Spleen (tissue), 7 donors: ENCODE results near the gene IL6R.

Experiments used
- CTCF ChIP-seq, 11 experiments: fragments of 200-600 bp in 7 of 11; fragments of 450-650 bp in 4 of 11; sonication (generic) in 4 of 11; IDR thresholded peaks in 8 of 11; conservative IDR thresholded peaks in 3 of 11; 1 replicate in 7 of 11; 2 replicates in 4 of 11; pipeline versions ENCODE4 v1.4.0 to v1.8.0; 2016 to 2021; ENCODE audit warnings: antibody characterized with exemption in 11 of 11, inconsistent platforms in 4 of 11, mild to moderate bottlenecking in 1 of 11
- POLR2A ChIP-seq, 3 donors: fragments of 450-650 bp; IDR thresholded peaks; one replicate each; pipeline ENCODE4 v1.5.1; 2017; ENCODE audit warnings: antibody characterized with exemption in 3 of 3, mild to moderate bottlenecking in 1 of 3
- POLR2AphosphoS5 ChIP-seq, 3 donors: sonication (generic); formaldehyde crosslinking; IDR thresholded peaks; one replicate each; pipeline ENCODE4 v1.5.1; 2017; ENCODE audit warnings: antibody characterized with exemption in 3 of 3
- donor health status: DM: no; HTN: no; CAD: no; lungs with moderate emphysema.
- donor health status: DM: no; HTN: no; CAD: no.
- donor health status: DM: no; HTN: no; CAD: no.

GRCh38 chr1:154410185-154410827 is 5.2 kb downstream of the IL6R start:
- TF ChIP-seq CTCF (IDR thresholded peaks at IDR 0.05 in 8 of 11, conservative IDR thresholded peaks at IDR 0.05 in 3 of 11): no peak
- no peak for TF ChIP-seq POLR2AphosphoS5 (IDR thresholded peaks at IDR 0.05)
- no peak for TF ChIP-seq POLR2A (IDR thresholded peaks at IDR 0.05)
